Kidney (tissue), 14 donors: ENCODE results near the gene SLC6A17. TPM values are rescaled to one million over a fixed set of nuclear protein-coding genes. Genes with fewer than 3 reads are reported as not detected.

Experiments
- DNase-seq, 5 donors: peaks; one replicate each; pipeline ENCODE4 v3.0.0-alpha.2; 2013 to 2020
- FAIRE-seq: peaks from 2 replicates; lab custom pipeline; 2012; peaks lifted over from hg19 to GRCh38; lab: Jason Lieb, UNC
- H3K27ac ChIP-seq, 2 donors: one replicate each; pipeline ENCODE4 v1.7.0; 2013; ENCODE audit warnings: low read depth in 2 of 2, low read length in 2 of 2, inconsistent platforms in 1 of 2
- H3K27me3 ChIP-seq: one replicate; pipeline ENCODE4 v1.7.1; 2013; ENCODE audit warnings: low read length, inconsistent platforms; ENCODE audit not compliant: control insufficient read depth, insufficient read depth
- H3K36me3 ChIP-seq, 3 donors: one replicate each; pipeline versions ENCODE4 v1.7.0 to v1.7.1; 2013; ENCODE audit warnings: low read length in 3 of 3, control low read depth in 1 of 3, inconsistent platforms in 1 of 3; ENCODE audit not compliant: insufficient read depth in 3 of 3, control insufficient read depth in 2 of 3
- H3K4me1 ChIP-seq, 3 donors: one replicate each; pipeline versions ENCODE4 v1.7.0 to v1.7.1; 2013; ENCODE audit warnings: low read length in 3 of 3, inconsistent platforms in 1 of 3, low read depth in 1 of 3; ENCODE audit not compliant: control insufficient read depth in 2 of 3, insufficient read depth in 2 of 3
- H3K4me3 ChIP-seq, 3 donors: one replicate each; pipeline versions ENCODE4 v1.7.0 to v1.8.1; 2013; ENCODE audit warnings: low read length in 3 of 3, control low read depth in 1 of 3, inconsistent platforms in 1 of 3
- H3K9ac ChIP-seq, 3 donors: one replicate each; pipeline versions ENCODE4 v1.7.0 to v1.7.1; 2013; ENCODE audit warnings: low read length in 3 of 3, control low read depth in 1 of 3, inconsistent platforms in 1 of 3
- H3K9me3 ChIP-seq, 3 donors: one replicate each; pipeline versions ENCODE4 v1.7.0 to v1.7.1; 2013; ENCODE audit warnings: low read length in 3 of 3, control low read depth in 1 of 3, inconsistent platforms in 1 of 3; ENCODE audit not compliant: control insufficient read depth in 2 of 3, insufficient read depth in 1 of 3
- intact Hi-C: fragments of 100-400 bp; cut with DNase I; formaldehyde crosslinking; loops from one replicate; pipeline ENCODE4 v1.11.1; 2022
- polyA plus RNA-seq: library from polyadenylated mRNA; stranded (reverse); fragments of 350-450 nt; fragmentation: Illumina TruSeq; extraction: RNeasy Lipid Tissue Mini Kit (QIAGEN cat#74804); gene quantifications from one replicate; pipeline ENCODE4 v1.2.3, GENCODE V29; 2014; ENCODE audit warnings: low read depth, low replicate concordance; ENCODE audit not compliant: insufficient read depth
- total RNA-seq: library from RNA; stranded (reverse); fragmentation: NEBNext Ultra II Directional; extraction: Animal tissue kit (Norgen Biotek cat#: 25700); gene quantifications from one replicate; pipeline ENCODE4 v1.2.1, GENCODE V29; 2021
- TF ChIP-seq, protein P1 (sequence below): IDR thresholded peaks from 3 replicates; pipeline ENCODE4 v1.5.1; 2012; ENCODE audit warnings: mild to moderate bottlenecking, moderate library complexity, borderline replicate concordance; ENCODE audit not compliant: insufficient read depth; ENCODE audit errors: extremely low read depth
- donor health status: control.
- donor health status: control.
- donor health status: control.
- donor health status: control.
- donor health status: control.
- donor health status: DM: yes; HTN: yes; CAD: no.
- donor health status: Normal renal cell carcinoma (clear cell type).

SLC6A17 gene
- total and polyA plus RNA-seq, 2 donors from 2014 or later = 1.7 to 2.3 TPM

DNA sequence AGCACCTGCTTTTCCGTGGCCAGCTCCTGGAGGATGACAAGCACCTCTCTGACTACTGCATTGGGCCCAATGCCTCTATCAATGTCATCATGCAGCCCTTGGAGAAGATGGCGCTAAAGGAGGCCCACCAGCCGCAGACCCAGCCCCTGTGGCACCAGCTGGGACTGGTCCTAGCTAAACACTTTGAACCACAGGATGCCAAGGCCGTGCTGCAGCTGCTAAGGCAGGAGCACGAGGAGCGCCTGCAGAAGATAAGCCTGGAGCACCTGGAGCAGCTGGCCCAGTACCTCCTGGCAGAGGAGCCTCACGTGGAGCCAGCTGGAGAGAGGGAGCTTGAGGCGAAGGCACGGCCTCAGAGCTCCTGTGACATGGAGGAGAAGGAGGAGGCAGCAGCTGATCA lies 37.6 kb upstream of the SLC6A17 start:
- Histone ChIP-seq H3K9me3 (no peaks in the 10 kb centered on the region), H3K36me3 (no peaks in the 10 kb centered on the region), H3K27ac (no peak overlapping the region), H3K27me3 (peaks cover 8% of the 10 kb centered on the region), H3K9ac (no peak overlapping the region), H3K4me1 (no peaks in the 10 kb centered on the region), H3K4me3 (no peak overlapping the region)
- FAIRE-seq (no peak), DNase-seq (no peak)
- intact Hi-C loops = no loop called here
- TF ChIP-seq, protein P1, sequence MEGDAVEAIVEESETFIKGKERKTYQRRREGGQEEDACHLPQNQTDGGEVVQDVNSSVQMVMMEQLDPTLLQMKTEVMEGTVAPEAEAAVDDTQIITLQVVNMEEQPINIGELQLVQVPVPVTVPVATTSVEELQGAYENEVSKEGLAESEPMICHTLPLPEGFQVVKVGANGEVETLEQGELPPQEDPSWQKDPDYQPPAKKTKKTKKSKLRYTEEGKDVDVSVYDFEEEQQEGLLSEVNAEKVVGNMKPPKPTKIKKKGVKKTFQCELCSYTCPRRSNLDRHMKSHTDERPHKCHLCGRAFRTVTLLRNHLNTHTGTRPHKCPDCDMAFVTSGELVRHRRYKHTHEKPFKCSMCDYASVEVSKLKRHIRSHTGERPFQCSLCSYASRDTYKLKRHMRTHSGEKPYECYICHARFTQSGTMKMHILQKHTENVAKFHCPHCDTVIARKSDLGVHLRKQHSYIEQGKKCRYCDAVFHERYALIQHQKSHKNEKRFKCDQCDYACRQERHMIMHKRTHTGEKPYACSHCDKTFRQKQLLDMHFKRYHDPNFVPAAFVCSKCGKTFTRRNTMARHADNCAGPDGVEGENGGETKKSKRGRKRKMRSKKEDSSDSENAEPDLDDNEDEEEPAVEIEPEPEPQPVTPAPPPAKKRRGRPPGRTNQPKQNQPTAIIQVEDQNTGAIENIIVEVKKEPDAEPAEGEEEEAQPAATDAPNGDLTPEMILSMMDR = no peak

DNA sequence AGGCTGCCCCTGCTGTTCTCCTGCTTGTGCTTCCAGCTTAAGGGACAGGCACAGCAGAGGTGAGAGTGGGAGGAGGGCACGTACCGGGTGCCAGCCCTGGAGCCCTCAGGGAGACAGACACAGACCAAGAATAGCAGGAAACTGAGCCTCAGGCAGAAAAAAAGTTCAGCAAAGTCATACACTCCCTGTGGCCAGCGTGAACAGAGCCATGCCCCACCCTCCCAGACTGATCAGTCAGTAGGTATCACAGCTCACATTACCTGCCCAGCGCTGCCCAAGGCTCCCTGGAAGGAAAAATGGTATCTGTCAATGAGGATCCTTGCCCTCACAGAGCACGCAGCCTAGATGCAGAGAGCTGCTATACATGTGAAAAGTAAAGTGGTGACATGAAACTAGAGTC lies 36.7 kb upstream of the SLC6A17 start:
- Histone ChIP-seq H3K36me3 (no peaks in the 10 kb centered on the region), H3K27ac (no peak overlapping the region), H3K9ac (no peak overlapping the region), H3K4me3 (no peak overlapping the region), H3K27me3 (peaks cover 6% of the 10 kb centered on the region), H3K4me1 (no peaks in the 10 kb centered on the region), H3K9me3 (no peaks in the 10 kb centered on the region)
- no peak for FAIRE-seq
- intact Hi-C loops = no loop called here
- DNase-seq = no peak
- TF ChIP-seq, protein P1 = no peak

DNA sequence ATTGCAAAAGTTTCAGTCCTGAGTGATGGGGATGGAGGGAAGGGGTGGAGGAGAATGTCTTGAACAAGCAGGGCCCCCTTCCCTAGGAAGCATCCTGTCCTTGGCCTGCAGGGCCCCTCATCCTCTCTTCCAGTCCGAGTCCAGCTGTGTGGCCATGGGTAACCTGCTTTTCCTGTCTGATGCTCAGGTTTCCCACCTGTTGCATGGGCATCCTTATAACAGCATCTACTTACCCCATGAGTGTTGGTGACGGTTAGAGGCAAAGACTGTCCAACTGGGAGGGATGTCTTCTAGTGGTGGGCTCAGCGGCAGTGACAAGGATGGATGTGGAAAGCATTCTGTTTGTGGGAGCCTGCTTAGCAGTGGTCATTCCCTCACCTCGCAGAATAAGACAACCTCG lies 36.1 kb upstream of the SLC6A17 start:
- no peaks in the 10 kb centered on the region for H3K4me1 ChIP-seq
- H3K27me3 ChIP-seq = peaks cover 6% of the 10 kb centered on the region
- H3K36me3 ChIP-seq = no peaks in the 10 kb centered on the region
- H3K9me3 ChIP-seq = no peaks in the 10 kb centered on the region
- no peak overlapping the region for H3K4me3 ChIP-seq
- no peak overlapping the region for H3K9ac ChIP-seq
- no peak overlapping the region for H3K27ac ChIP-seq
- TF ChIP-seq, protein P1 = no peak
- intact Hi-C loops = no loop called here
- no peak for FAIRE-seq
- no peak for DNase-seq

DNA sequence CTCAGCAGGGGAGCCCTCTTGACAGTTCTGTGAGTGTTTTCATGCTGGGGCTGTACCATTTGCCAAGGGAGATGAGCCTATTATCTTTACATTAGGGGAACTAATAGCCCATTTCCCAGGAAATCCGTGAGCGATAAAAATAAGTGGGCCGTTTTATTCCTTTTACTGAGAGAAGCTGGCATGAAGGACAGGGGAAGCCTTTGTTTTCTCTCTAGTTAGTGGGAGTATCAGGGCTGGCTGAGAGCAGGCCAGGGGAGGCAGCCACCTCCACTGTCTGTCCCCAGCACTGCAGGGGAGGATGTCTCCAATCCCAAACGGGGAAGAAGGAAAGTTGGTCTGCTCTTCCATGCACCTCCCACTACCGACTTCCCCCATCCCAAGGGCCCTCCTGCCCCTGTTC lies 35.5 kb upstream of the SLC6A17 start:
- H3K9ac ChIP-seq = no peak overlapping the region
- no peak overlapping the region for H3K27ac ChIP-seq
- H3K4me1 ChIP-seq = no peaks in the 10 kb centered on the region
- no peaks in the 10 kb centered on the region for H3K9me3 ChIP-seq
- DNase-seq (no peak), FAIRE-seq (no peak)
- TF ChIP-seq, protein P1 = no peak
- H3K27me3 ChIP-seq = peaks cover 4% of the 10 kb centered on the region
- intact Hi-C loops = no loop called here
- no peak overlapping the region for H3K4me3 ChIP-seq
- H3K36me3 ChIP-seq = no peaks in the 10 kb centered on the region
